ENCODE data around the gene SHE. TPM values are rescaled to one million over a fixed set of nuclear protein-coding genes. Genes with fewer than 3 reads are reported as not detected.

The SHE gene
- total RNA-seq (2021; ENCODE audit: unreplicated experiment) (not detected), Bru-seq, nascent RNA (not detected), BruChase-seq, experiment 1, labeled RNA remaining after a 6-hour chase (not detected), BruChase-seq, experiment 2, labeled RNA remaining after a 2-hour chase (not detected)
- polyA plus RNA-seq (2012): not detected in 2 replicates
- long read RNA-seq: 0 reads

GRCh38 chr1:154502066-154502743, at the start of gene SHE, which contains the start of gene TDRD10:
SHE (minus strand) TSS chr1:154502412; CDS start chr1:154502026, 386 bp downstream.
TDRD10 (plus strand) TSS chr1:154502219; CDS start chr1:154506904, 4,685 bp downstream.
- RAD21 ChIA-PET (ENCODE audit: low non-redundant PET in 1 of 2, low total read pairs in 2 of 2, uncharacterized antibody in 2 of 2, unreplicated experiment in 2 of 2): interaction anchor here in 1 of 2 experiments (0.7 kb wide), 1 partner anchor 170 kb away, joined by 4 read pairs; no protein-coding TSS in a partner anchor
- no peak within 1 kb of the TSS for H3K9ac ChIP-seq (ENCODE audit: low read length)
- no peak within 1 kb of the TSS for H2AFZ ChIP-seq (ENCODE audit: low read depth, low read length, poor library complexity, severe bottlenecking)

DNA sequence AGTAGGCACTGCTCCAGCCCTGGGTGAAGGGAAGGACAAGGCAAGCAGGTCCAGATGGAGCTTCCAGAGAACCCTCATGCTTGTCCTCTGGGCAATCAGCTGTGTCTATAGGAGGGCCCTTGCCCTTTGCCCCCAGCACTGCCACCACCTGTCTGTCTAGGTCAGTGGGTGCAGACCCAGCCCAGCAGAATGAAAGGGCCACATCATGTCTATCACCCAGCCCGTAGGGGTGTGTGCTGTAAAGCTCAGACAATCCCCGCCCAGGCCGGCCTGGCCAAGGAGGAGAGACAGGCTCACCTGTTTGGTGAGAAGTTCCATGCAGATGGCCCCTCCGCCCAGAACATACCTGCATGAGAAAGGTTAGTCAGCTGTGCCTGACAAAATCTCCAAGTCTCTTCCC, 49.3 kb upstream of the SHE start:
- RAD21 ChIA-PET (ENCODE audit: low non-redundant PET in 1 of 2, low total read pairs in 2 of 2, uncharacterized antibody in 2 of 2, unreplicated experiment in 2 of 2): no interaction called here
- H3K36me3 ChIP-seq (ENCODE audit: control insufficient read depth in 1 of 2, insufficient read depth in 2 of 2, low read length in 2 of 2): peaks cover 61 to 69% of the 10 kb centered on the region in 2 experiments
- no peaks in the 10 kb centered on the region for H3K9me2 ChIP-seq (ENCODE audit: insufficient read depth)
- no peaks in the 10 kb centered on the region for H4K20me1 ChIP-seq (ENCODE audit: insufficient read depth)
- BruUV-seq (replicated peaks): no TSS peak
- H3K79me2 ChIP-seq (ENCODE audit: insufficient read depth, low read length): peaks cover 13% of the 10 kb centered on the region
- POLR2A ChIA-PET: no interaction called here
- intact Hi-C loops (cut with micrococcal nuclease): no loop called here
- ATAC-seq (no peak), DNase-seq (ENCODE audit: low read depth, low spot score) (no peak)
- no peak overlapping the region for H3K4me2 ChIP-seq (ENCODE audit: low read length)
- no peak overlapping the region for H2AFZ ChIP-seq (ENCODE audit: low read depth, low read length, poor library complexity, severe bottlenecking)
- peaks cover under 1 to 5% of the 10 kb centered on the region in 2 experiments for H3K4me1 ChIP-seq (ENCODE audit: control insufficient read depth in 1 of 2, insufficient read depth in 2 of 2, low read length in 2 of 2)
- no peaks in the 10 kb centered on the region for H3K27me3 ChIP-seq (ENCODE audit: insufficient read depth, low read length)
- CTCF ChIA-PET: no interaction called here
- no peak overlapping the region for H3K4me3 ChIP-seq (replicated peaks in 1 of 2; ENCODE audit: low read depth in 1 of 2, low read length in 2 of 2)
- H3K9ac ChIP-seq (ENCODE audit: low read length): no peak overlapping the region
- no peak overlapping the region for H3K27ac ChIP-seq (ENCODE audit: low read depth, low read length)
- H3K9me3 ChIP-seq (ENCODE audit: control insufficient read depth in 1 of 2, insufficient read depth in 1 of 2, low read depth in 1 of 2, low read length in 2 of 2): no peaks in the 10 kb centered on the region
- TF ChIP-seq CBX3 (IDR thresholded peaks at IDR 0.05; ENCODE audit: low read depth): no peak
- no peak for TF ChIP-seq JUND (IDR thresholded peaks at IDR 0.05)
- no peak for TF ChIP-seq EZH2 (IDR thresholded peaks at IDR 0.05)
- no peak for TF ChIP-seq EGR1 (IDR thresholded peaks at IDR 0.05; ENCODE audit: low read depth)
- no peak for TF ChIP-seq SIN3A (IDR thresholded peaks at IDR 0.05; ENCODE audit: low read depth)
- no peak for TF ChIP-seq EZH2phosphoT487 (IDR thresholded peaks at IDR 0.05; ENCODE audit: borderline replicate concordance)
- no peak for TF ChIP-seq RAD21 (IDR thresholded peaks at IDR 0.05; ENCODE audit: low read depth)
- TF ChIP-seq ZBTB33 (IDR thresholded peaks at IDR 0.05; ENCODE audit: extremely low read depth, insufficient replicate concordance, low read length): no peak
- no peak for TF ChIP-seq POLR2A (IDR thresholded peaks at IDR 0.05; ENCODE audit: borderline replicate concordance, extremely low read depth, insufficient read depth, insufficient read length)
- TF ChIP-seq CEBPB (IDR thresholded peaks at IDR 0.05; ENCODE audit: low read depth): no peak
- TF ChIP-seq MAX (IDR thresholded peaks at IDR 0.05): no peak
- no peak for TF ChIP-seq TCF7L2 (IDR thresholded peaks at IDR 0.05; ENCODE audit: borderline replicate concordance, extremely low read depth, insufficient read depth, insufficient read length)
- TF ChIP-seq FOSL1 (IDR thresholded peaks at IDR 0.05; ENCODE audit: low read depth): no peak
- TF ChIP-seq, protein P1, sequence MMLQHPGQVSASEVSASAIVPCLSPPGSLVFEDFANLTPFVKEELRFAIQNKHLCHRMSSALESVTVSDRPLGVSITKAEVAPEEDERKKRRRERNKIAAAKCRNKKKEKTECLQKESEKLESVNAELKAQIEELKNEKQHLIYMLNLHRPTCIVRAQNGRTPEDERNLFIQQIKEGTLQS (IDR thresholded peaks at IDR 0.05): no peak
- no peak for TF ChIP-seq POLR2AphosphoS5 (IDR thresholded peaks at IDR 0.05; ENCODE audit: low read depth, low read length)
- TF ChIP-seq SP1 (IDR thresholded peaks at IDR 0.05; ENCODE audit: low read depth): no peak
- no peak for TF ChIP-seq YY1 (IDR thresholded peaks at IDR 0.05; ENCODE audit: extremely low read depth, insufficient replicate concordance, low read depth, low read length)
- TF ChIP-seq ZNF274 (IDR thresholded peaks at IDR 0.05; ENCODE audit: low read depth, low read length): no peak

More at GRCh38 chr1:154502066-154502743, at the start of gene SHE, which contains the start of gene TDRD10:
- Histone ChIP-seq H3K4me3 (replicated peaks in 1 of 2; ENCODE audit: low read depth in 1 of 2, low read length in 2 of 2) (no peak within 1 kb of the TSS), H4K20me1 (ENCODE audit: insufficient read depth) (no peaks in the 10 kb centered on the region), H3K36me3 (ENCODE audit: control insufficient read depth in 1 of 2, insufficient read depth in 2 of 2, low read length in 2 of 2) (no peaks in the 10 kb centered on the region), H3K27me3 (ENCODE audit: insufficient read depth, low read length) (no peaks in the 10 kb centered on the region), H3K4me1 (ENCODE audit: control insufficient read depth in 1 of 2, insufficient read depth in 2 of 2, low read length in 2 of 2) (peaks cover 0 to 7% of the 10 kb centered on the region in 2 experiments; a peak in 2 of 4 replicates), H3K27ac (ENCODE audit: low read depth, low read length) (no peak within 1 kb of the TSS), H3K4me2 (ENCODE audit: low read length) (no peak within 1 kb of the TSS), H3K9me3 (ENCODE audit: control insufficient read depth in 1 of 2, insufficient read depth in 1 of 2, low read depth in 1 of 2, low read length in 2 of 2) (no peaks in the 10 kb centered on the region), H3K79me2 (ENCODE audit: insufficient read depth, low read length) (no peaks in the 10 kb centered on the region), H3K9me2 (ENCODE audit: insufficient read depth) (no peaks in the 10 kb centered on the region)
- ChIA-PET CTCF (no interaction called here), POLR2A (no interaction called here)
- TF ChIP-seq CBX3 (IDR thresholded peaks at IDR 0.05; ENCODE audit: low read depth): no peak
- BruUV-seq (replicated peaks): no TSS peak
- no peak for DNase-seq (ENCODE audit: low read depth, low spot score)
- no peak for ATAC-seq
- intact Hi-C loops (cut with micrococcal nuclease): no loop called here
